Measurements from ENCODE around the gene PIH1D1. TPM values are rescaled to one million over a fixed set of nuclear protein-coding genes. Genes with fewer than 3 reads are reported as not detected.
A peak's percentile ranks its signal among the peaks of the same experiment; 100 is the strongest.

The PIH1D1 gene
- total RNA-seq, 1 donor from 2014 or later, result 125 TPM

DNA sequence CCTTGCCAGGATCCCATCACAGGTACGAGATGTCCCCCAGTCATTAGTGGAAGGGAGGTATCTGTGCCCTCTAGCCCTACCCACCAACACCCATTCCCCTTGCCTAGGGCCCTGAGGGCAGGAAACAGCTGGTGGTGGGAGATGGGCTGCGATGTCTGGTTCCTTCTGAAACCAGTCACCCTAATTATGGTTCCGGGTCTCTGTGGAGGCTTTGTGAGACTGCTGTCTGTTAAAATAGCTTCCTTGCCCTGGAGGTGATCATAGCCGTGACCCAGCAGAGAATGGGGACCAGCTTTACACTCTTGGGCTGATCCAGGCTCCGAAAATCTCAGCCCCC lies 6.9 kb upstream of the PIH1D1 start:
- Mint-ChIP-seq H3K9me3 (ENCODE audit: low read depth) (no peaks in the 10 kb centered on the region), H3K4me3 (ENCODE audit: low read depth) (no peak overlapping the region), H3K36me3 (ENCODE audit: insufficient read depth) (peaks cover 4% of the 10 kb centered on the region), H3K27me3 (no peaks in the 10 kb centered on the region), H3K4me1 (ENCODE audit: low read depth) (peaks cover 4% of the 10 kb centered on the region), H3K27ac (no peak overlapping the region)
- TF ChIP-seq, protein P1, sequence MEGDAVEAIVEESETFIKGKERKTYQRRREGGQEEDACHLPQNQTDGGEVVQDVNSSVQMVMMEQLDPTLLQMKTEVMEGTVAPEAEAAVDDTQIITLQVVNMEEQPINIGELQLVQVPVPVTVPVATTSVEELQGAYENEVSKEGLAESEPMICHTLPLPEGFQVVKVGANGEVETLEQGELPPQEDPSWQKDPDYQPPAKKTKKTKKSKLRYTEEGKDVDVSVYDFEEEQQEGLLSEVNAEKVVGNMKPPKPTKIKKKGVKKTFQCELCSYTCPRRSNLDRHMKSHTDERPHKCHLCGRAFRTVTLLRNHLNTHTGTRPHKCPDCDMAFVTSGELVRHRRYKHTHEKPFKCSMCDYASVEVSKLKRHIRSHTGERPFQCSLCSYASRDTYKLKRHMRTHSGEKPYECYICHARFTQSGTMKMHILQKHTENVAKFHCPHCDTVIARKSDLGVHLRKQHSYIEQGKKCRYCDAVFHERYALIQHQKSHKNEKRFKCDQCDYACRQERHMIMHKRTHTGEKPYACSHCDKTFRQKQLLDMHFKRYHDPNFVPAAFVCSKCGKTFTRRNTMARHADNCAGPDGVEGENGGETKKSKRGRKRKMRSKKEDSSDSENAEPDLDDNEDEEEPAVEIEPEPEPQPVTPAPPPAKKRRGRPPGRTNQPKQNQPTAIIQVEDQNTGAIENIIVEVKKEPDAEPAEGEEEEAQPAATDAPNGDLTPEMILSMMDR (IDR thresholded peaks at IDR 0.05; ENCODE audit: unreplicated experiment), result no peak
- DNase-seq (ENCODE audit: low spot score, unreplicated experiment), result no peak

DNA sequence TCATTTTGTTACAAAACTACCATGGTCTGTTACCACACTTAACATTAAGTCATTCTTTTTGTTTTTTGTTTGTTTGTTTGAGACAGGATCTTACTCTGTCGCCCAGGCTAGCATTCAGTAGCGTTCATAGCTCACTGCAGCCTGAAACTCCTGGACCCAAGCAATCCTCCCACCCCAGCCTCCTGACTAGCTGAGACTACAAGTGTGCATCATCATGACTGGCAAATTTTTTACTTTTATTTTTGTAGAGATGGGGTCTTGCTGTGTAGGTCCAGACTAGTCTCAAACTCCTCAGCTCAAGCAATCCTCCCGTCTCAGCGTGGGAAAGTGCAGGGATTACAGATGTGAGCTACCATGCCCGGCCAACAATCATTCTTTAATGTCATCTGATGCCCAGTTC lies 4.7 kb upstream of the PIH1D1 start:
- no peaks in the 10 kb centered on the region for H3K9me3 Mint-ChIP-seq (ENCODE audit: low read depth)
- peaks cover 2% of the 10 kb centered on the region for H3K36me3 Mint-ChIP-seq (ENCODE audit: insufficient read depth)
- peaks cover 8% of the 10 kb centered on the region for H3K4me1 Mint-ChIP-seq (ENCODE audit: low read depth)
- H3K4me3 Mint-ChIP-seq (ENCODE audit: low read depth), result peak overlapping the region; percentile 39
- no peak for DNase-seq (ENCODE audit: low spot score, unreplicated experiment)
- TF ChIP-seq, protein P1 (IDR thresholded peaks at IDR 0.05; ENCODE audit: unreplicated experiment), result no peak
- H3K27me3 Mint-ChIP-seq, result no peaks in the 10 kb centered on the region
- H3K27ac Mint-ChIP-seq, result peak overlapping the region; percentile 25

DNA sequence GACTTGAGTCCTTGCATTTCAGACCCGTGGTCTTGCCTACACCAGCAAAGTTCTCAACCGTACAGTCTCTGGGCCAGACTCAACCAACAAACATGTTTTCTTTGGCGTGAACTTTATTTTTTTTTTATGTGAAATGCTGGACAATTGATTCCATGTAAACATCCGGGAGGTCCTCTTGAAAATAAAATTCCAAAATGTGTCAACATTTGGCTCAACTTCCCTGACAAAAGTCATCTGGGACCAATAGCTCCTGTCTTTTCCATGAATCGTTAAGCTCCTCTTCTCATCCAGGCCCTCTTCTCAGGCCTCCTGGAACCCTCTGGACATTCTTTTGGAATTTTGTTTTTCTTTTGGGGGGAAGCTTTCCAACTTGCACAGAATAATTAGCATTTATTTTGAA lies 4.2 kb upstream of the PIH1D1 start:
- H3K36me3 Mint-ChIP-seq (ENCODE audit: insufficient read depth), result peaks cover 2% of the 10 kb centered on the region
- peaks cover 10% of the 10 kb centered on the region for H3K4me1 Mint-ChIP-seq (ENCODE audit: low read depth)
- H3K9me3 Mint-ChIP-seq (ENCODE audit: low read depth), result no peaks in the 10 kb centered on the region
- H3K4me3 Mint-ChIP-seq (ENCODE audit: low read depth), result peak overlapping the region; percentile 39
- no peak for DNase-seq (ENCODE audit: low spot score, unreplicated experiment)
- H3K27me3 Mint-ChIP-seq, result no peaks in the 10 kb centered on the region
- TF ChIP-seq, protein P1 (IDR thresholded peaks at IDR 0.05; ENCODE audit: unreplicated experiment), result no peak
- no peak overlapping the region for H3K27ac Mint-ChIP-seq

DNA sequence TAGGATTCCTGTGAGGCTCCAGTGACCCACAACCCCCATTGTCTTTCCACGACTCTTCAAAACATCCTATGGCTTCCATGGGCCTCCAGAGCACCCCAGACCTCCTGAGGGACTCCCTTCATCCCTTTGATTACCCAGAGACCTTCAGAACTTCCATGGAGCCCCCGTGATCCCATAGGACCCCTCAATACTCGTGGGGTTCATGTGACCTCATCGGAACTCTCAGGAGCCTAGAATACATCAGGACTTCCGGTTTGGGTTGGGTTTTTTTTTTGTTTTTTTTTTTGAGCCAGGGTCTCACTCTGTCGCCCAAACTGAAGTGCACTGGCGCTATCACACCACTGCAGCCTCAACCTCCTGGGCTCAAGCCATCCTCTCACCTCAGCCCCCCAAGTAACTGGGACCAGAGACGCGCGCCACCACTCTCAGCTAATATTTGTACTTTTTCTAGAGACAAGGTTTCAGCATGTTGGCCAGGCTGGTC lies 2.2 kb upstream of the PIH1D1 start:
- TF ChIP-seq, protein P1 (IDR thresholded peaks at IDR 0.05; ENCODE audit: unreplicated experiment), result no peak
- Mint-ChIP-seq H3K9me3 (ENCODE audit: low read depth) (no peaks in the 10 kb centered on the region), H3K4me3 (ENCODE audit: low read depth) (peak overlapping the region; percentile 83), H3K4me1 (ENCODE audit: low read depth) (peaks cover 13% of the 10 kb centered on the region), H3K36me3 (ENCODE audit: insufficient read depth) (peaks cover 2% of the 10 kb centered on the region), H3K27me3 (no peaks in the 10 kb centered on the region), H3K27ac (peak overlapping the region; percentile 99)
- DNase-seq (ENCODE audit: low spot score, unreplicated experiment), result no peak

DNA sequence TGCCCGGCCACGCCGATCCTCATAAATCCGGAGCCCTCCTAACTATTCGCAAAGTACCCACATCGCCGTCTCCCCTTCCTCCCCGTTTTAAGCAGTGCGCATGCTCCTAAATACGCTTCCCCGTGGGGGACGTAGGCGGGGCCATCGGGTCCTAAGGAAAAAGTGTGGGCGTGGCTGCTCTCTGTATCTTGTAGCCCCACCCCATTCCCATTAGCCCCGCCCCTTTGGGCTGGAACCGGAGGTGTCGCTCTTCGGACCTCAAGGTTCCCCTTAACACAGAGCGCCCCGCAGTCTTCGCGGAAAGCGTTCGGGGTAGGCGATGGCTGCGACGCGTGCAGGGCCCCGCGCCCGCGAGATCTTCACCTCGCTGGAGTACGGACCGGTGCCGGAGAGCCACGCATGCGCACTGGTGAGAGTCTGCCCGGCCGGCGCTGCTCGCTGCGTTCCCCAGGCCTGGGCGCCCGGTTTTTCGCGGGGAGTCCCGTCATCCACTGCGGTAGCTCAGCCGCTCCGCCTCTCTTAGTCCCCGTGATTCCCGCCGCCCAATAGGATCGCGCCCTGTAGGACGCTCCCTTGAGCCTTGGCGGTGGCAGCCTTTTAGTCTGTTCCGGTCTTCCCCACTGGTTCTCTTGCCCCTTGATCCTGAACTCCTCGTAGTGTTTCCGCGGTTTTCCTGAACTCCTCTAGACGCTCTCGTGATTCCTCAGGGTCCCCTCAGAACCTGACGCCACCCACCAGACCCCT lies 1.6 kb upstream of the PIH1D1 start, which contains the start of gene ALDH16A1:
TSS of gene ALDH16A1 (plus strand) at position 213 of the 744 bp plus-strand sequence. CDS start at position 320, 107 bp downstream.
- no peaks in the 10 kb centered on the region for H3K27me3 Mint-ChIP-seq

More for the DNA sequence above, 1.6 kb upstream of the PIH1D1 start, which contains the start of gene ALDH16A1:
- TF ChIP-seq, protein P1 (IDR thresholded peaks at IDR 0.05; ENCODE audit: unreplicated experiment), result no peak
- Mint-ChIP-seq H3K4me1 (ENCODE audit: low read depth) (peaks cover 13% of the 10 kb centered on the region), H3K36me3 (ENCODE audit: insufficient read depth) (peaks cover 7% of the 10 kb centered on the region), H3K9me3 (ENCODE audit: low read depth) (no peaks in the 10 kb centered on the region), H3K4me3 (ENCODE audit: low read depth) (peak within 1 kb of the TSS; percentile 83), H3K27ac (peak within 1 kb of the TSS; percentile 99)
- peak; percentile 97 for DNase-seq (ENCODE audit: low spot score, unreplicated experiment)
